GM21390 (cell line): Measurements from ENCODE around the gene BIK.

Experiments
- ATAC-seq: cut with Tn5 transposase; IDR thresholded peaks from one replicate; pipeline ENCODE4 v1.9.1; 2021; ENCODE audit not compliant: unreplicated experiment

The BIK gene

GRCh38 chr22:43159484-43160178 is 49.1 kb downstream of the BIK start:
- ATAC-seq, result no peak

DNA sequence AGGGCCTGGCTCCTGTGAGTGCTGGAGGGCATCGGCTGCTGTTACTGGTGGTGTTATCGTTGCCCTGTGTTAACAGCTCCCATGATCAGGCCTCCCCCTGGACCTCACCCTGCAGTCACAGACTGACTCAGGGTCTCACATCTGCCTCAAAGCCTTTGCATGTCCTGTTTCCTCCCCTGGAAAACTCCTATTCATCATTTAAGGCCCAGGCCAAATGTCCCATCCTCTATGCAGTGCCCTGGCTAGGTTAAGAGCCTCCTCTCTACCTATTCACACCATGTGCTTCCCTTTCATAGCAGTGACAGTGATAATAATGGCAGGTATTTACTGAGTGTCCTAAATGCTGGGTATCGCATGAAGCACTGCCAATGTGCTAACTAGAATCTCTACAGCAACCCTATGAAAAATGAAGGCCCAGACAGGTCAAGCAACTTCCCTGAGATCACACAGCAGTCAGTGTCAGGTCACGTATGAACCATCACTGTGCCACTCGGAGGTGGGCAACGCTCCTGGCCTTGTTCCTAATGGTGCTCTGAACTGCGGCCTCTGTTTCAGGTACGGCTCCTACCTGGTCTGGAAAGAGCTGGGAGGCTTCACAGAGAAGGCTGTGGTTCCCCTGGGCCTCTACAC is 50.1 kb downstream of the BIK start:
- no peak for ATAC-seq

GRCh38 chr22:43162412-43163150 is 52.0 kb downstream of the BIK start:
- ATAC-seq, result no peak

DNA sequence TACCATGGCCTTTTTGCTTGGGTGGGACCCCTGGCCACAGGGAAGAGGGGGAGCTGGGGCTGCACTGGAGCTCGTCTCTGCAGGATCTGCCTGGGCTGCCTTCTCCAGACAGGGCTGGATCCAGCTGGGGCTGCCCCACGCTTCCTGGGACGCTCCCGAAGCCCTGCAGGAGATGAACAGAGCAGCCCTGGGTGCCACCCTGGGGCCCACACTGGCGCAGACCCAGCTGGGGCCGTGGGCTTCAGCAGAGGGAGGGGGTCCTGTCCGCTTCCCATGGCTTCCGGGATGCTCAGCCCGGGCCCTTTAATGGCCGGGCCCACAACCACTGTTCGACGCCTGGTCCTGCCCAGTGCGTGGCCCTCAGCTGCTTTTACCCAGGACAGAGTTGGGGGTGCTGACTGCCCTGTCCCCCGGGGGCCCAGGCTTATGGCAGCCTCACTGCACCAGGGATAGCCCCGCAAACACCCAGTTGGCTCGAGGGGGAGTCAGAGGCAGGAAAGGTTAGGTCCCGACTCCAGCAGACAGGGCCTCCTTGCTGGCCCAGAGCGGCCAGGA is 52.8 kb downstream of the BIK start:
- ATAC-seq, result no peak

- ATAC-seq, result no peak
Observed at GRCh38 chr22:43164636-43165035, 54.1 kb downstream of the BIK start.

GRCh38 chr22:43166132-43166930 is 55.8 kb downstream of the BIK start:
- ATAC-seq, result no peak

DNA sequence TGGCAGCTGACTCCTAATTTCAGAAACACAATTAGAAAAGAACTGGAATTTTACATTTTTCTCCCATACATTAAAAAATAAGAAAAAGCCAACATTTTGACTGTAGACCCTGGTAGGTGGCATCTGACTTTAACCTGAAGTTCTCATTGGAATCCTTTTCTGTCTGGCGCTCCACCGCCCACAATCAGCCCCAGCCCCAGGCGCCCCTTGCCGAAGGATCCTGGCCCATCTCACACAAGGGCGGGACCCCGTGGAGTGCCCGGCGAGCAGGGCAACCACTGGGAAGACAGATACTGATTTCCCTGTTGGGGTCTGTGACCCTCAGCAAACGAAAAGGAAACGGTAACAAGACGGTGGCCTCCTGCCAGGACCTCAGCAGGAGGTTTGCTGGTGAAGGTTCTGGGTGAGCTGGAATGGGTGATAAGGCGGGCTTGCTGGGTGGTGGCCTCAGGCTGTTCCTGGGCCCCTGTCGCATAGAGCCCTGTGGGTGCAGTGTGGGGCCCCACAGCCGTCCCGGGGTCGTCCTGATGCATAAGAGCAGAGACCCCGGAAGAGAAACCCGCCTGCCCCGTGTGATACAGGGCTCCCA is 56.5 kb downstream of the BIK start:
- ATAC-seq, result no peak

DNA sequence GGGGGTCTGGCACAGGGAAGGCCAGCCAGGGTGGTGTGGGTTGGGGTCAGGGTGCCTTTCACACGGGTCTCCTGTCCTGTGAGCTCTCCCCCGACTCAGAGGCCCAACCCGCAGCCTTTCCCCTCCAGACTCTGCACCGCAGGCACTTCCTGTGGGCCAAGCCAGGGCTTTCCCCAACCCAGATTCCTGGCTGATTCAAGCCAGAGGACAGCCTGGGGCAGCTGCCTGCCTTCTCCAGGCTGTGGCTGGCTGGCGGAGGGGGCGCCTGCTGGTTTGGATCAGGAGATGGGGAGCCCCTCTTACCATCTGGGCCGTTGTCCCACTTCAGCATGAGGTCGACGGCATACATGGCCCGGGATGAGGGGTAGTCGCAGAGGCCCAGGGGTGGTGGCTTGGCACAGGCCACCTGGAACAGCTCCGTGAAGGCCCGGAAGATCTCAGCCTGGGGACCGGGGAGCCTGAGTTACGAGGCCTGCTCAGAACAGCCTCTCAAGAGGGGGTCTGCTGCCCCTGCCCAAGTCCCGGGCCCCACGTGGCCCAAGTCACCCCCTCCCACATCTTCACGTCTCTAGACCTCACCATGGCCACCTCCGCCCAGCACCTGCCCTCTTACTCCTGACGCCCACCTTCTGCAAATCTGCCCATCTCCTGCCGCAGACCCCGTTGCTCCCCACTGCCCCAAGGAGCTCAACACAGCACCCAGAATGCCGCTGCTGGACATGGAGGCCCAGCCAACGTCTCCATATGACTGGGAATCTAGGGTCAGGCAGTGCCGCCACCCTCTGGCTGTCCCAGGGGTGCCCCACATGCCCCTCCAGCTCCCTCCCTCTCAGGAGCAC is 58.1 kb downstream of the BIK start:
- no peak for ATAC-seq

GRCh38 chr22:43169310-43170130 is 59.0 kb downstream of the BIK start:
- no peak for ATAC-seq

DNA sequence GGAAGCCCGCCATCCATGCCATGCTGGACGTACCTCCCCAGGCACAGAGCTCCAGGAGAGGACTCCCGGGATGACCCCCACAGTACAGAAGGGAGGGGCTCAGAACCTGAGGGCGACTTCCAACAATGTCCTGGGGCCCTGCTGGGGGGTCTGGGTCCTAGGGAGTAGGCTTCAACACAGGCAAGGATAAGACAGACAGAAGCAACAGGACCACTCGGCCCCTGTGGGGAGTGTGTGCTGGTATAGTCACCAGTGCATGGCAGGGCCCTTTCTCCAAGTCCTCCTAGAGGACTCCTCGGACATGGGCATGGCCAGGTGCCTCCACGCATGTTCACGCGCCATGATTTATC is 59.6 kb downstream of the BIK start:
- ATAC-seq, result no peak

- no peak for ATAC-seq
Observed at GRCh38 chr22:43171019-43171491, 60.5 kb downstream of the BIK start.

GRCh38 chr22:43171607-43172006 is 61.1 kb downstream of the BIK start:
- no peak for ATAC-seq

DNA sequence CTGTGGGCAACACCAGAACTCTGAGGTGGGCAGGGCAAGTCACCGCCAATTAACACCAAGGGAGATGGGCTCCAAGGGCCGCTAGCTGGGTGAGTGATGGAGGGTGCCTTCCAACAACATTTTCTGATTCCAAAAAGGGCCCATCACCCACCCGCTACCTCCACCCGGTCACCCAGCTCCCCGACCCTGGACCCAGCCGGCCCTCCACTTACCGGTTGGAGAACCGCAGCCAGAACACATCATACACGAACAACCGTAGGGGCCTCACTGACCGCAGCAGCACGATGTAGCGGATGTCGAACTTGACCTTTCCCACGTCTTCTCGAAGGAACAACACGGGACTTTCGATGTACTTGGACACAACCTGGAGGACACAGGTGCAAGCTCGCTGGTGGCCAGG is 61.6 kb downstream of the BIK start:
- no peak for ATAC-seq

- no peak for ATAC-seq
Observed at GRCh38 chr22:43173566-43173965, 63.0 kb downstream of the BIK start.

- ATAC-seq, result no peak
Observed at GRCh38 chr22:43173976-43174720, 63.6 kb downstream of the BIK start.

DNA sequence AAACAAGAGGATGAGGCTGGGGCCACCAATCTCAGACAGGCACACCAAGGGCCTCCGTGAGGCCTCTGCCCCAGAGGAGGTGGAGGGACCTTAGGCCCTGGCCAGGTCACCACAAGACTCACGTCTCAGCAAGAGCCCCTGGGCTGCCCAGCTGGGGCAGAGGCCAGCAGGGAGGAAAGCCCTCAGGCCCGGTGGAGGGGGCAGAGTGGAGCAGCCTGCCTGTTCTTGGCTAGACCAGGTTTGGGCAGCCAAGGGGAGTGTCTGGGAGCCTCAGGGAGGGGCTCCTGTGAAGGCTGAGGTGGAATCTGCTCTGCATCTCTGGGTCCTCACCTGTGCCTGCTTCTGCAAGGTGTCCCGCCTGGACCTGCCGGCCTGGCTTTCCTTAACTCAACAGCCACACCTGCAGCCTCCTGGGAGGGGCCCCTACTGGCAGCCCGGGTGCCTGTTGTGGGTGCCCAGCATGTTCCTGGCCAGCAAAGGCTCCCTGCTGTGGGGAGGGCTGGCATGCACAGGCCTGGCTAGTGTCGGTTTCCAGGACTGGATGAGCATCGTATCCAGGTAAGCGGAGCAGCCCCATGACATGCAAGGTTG is 64.5 kb downstream of the BIK start:
- no peak for ATAC-seq

DNA sequence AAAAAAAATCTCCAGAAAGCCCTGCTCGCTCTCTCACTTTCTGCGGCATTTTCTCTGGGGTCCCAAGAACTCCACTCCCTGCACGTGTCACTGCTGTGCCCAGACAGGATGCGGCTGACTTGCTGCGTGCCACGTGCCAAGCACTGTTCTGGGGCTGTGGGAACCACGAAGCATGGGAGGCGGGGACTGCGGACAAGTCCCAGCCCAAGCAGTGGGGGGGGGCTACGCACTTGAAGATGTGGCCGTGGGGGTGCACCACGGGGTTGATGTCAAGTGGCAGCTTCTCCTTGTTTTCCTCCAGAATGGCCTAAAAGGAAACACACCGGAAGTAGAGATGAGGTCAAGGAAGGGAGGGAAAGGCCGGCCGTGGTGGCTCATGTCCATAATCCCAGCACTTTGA is 65.5 kb downstream of the BIK start:
- ATAC-seq, result no peak

DNA sequence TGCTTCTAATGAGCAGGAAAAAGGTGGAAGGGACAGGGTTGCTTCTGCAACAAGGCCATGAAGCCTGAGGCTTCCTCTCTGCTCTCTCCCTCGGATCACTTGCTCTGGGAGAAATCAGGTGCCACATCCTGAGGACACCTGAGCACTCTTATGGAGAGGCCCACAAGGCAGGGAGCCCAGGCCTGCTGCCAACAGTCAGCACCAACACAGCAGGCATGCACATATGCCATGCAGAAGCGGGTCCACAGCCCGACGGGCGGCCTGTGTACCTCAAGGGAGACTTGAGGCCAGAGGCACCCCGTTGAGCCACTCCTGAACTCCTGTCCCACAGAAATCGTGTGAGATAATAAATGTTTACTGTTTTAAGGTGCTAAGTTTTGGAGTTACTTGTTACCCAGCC is 66.9 kb downstream of the BIK start:
- ATAC-seq, result no peak
